Type B pancreatic cell (in vitro differentiated cells): ENCODE measurements around the gene M6PR. TPM values are rescaled to one million over a fixed set of nuclear protein-coding genes. Genes with fewer than 3 reads are reported as not detected.
"Not testable (repeated sequence)": the region's sequence is repeated elsewhere in the genome, so short reads cannot be mapped to it uniquely, and the experiment has no call there.

Experiments
- DNase-seq: peaks from one replicate; pipeline ENCODE4 v3.0.0; 2021; ENCODE audit warnings: mixed read lengths; ENCODE audit not compliant: unreplicated experiment; ENCODE audit errors: extremely low spot score
- H3K27ac Mint-ChIP-seq: 2 replicates; pipeline ENCODE4 v1.8.0; 2021; ENCODE audit warnings: mild to moderate bottlenecking, mixed read lengths
- H3K27me3 Mint-ChIP-seq: 2 replicates; pipeline ENCODE4 v1.8.0; 2021; ENCODE audit warnings: mixed read lengths
- H3K36me3 Mint-ChIP-seq: 2 replicates; pipeline ENCODE4 v1.8.0; 2021; ENCODE audit warnings: mixed read lengths
- H3K4me1 Mint-ChIP-seq: one replicate; pipeline ENCODE4 v1.8.0; 2021; ENCODE audit warnings: mixed read lengths; ENCODE audit not compliant: unreplicated experiment
- H3K4me3 Mint-ChIP-seq: 2 replicates; pipeline ENCODE4 v1.8.0; 2021; ENCODE audit warnings: mild to moderate bottlenecking, mixed read lengths
- H3K9me3 Mint-ChIP-seq: 2 replicates; pipeline ENCODE4 v1.8.0; 2021; ENCODE audit warnings: mixed read lengths
- total RNA-seq: library from RNA; stranded (reverse); gene quantifications from 2 replicates; pipeline ENCODE4 v1.2.1, GENCODE V29; 2021; ENCODE audit warnings: low replicate concordance
- TF ChIP-seq, protein P1 (sequence below): fragments of 200-600 bp; sonication (generic); conservative IDR thresholded peaks from 2 replicates; pipeline ENCODE4 v1.5.0; 2021; ENCODE audit warnings: antibody characterized with exemption, mild to moderate bottlenecking

The M6PR gene
- total RNA-seq, 1 donor from 2014 or later: 129 TPM

DNA sequence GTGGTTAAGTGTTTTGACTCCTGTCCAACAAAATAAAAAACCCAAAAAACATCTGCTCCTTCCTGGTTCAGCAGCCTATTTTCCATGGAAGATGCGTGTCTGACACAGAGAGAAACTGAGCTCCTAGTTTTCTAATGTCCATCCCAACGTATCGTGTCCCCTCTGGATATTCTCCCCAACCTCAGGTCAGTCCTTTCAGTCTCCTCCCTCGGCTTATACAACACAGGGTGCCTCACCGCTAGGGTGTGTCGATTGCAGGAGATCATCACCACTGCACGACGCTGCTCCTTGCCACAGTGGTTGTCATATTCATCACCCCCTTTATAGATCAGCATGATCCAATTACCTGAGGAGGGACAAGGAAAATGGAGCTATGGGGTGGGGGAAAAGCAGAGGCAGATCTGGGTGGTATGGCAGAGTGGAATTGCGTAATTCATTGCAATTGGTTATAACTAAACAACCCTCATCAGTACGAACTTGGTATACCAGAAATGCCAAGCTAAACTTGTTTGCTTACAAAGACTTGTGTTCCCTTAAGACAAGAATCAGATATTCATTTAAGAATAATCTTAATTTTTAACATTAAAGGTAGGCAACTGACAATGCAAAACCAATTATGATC, 5.8 kb downstream of the M6PR start:
- Mint-ChIP-seq H3K4me1 (peaks cover 4% of the 10 kb centered on the region), H3K36me3 (peaks cover 45% of the 10 kb centered on the region), H3K27ac (no peak overlapping the region)

DNA sequence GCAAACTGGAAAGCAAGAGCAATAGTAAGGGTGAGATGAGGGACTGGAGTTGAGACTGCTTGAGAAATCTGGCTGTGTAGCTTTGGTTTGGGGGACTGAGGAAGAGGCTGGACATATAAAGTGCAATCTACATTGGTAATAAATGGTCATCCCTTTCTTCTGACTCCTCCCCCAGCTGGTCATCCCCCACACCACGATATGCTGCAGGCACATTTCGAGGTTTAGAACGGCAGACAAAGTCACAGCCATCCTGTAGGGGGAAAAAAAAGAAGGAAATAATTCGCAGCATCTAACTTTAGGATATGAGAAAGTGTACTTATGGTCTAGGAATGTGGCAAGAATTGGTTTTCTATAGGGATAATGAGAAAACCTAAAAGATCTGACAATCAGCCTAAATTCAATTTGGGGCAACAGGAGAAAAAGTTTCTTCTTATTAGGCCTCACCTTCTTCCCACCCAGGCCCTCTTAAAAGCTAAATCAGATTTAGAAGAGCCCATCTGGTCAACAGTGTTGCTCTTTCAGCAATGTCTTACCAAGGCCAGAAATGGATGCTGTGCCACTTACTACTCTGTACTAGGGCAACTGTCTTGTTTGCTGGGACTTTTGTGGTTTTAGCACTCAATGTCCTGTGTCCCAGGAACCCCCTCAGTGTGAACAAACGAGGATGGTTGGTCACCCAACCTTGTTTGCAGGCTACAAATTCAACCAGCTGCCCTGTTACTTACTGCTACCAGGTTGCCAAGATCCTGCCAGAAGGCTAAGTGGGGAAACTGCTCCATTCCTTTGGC, 7.6 kb downstream of the M6PR start:
- Mint-ChIP-seq H3K9me3 (no peaks in the 10 kb centered on the region), H3K27ac (no peak overlapping the region), H3K4me3 (no peak overlapping the region), H3K27me3 (no peaks in the 10 kb centered on the region), H3K36me3 (peaks cover 49% of the 10 kb centered on the region), H3K4me1 (no peaks in the 10 kb centered on the region)
- TF ChIP-seq, protein P1, sequence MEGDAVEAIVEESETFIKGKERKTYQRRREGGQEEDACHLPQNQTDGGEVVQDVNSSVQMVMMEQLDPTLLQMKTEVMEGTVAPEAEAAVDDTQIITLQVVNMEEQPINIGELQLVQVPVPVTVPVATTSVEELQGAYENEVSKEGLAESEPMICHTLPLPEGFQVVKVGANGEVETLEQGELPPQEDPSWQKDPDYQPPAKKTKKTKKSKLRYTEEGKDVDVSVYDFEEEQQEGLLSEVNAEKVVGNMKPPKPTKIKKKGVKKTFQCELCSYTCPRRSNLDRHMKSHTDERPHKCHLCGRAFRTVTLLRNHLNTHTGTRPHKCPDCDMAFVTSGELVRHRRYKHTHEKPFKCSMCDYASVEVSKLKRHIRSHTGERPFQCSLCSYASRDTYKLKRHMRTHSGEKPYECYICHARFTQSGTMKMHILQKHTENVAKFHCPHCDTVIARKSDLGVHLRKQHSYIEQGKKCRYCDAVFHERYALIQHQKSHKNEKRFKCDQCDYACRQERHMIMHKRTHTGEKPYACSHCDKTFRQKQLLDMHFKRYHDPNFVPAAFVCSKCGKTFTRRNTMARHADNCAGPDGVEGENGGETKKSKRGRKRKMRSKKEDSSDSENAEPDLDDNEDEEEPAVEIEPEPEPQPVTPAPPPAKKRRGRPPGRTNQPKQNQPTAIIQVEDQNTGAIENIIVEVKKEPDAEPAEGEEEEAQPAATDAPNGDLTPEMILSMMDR: no peak
- no peak for DNase-seq

More for the DNA sequence above, 5.8 kb downstream of the M6PR start:
- DNase-seq: no peak
- no peaks in the 10 kb centered on the region for H3K9me3 Mint-ChIP-seq
- TF ChIP-seq, protein P1: no peak
- no peaks in the 10 kb centered on the region for H3K27me3 Mint-ChIP-seq
- H3K4me3 Mint-ChIP-seq: no peak overlapping the region

DNA sequence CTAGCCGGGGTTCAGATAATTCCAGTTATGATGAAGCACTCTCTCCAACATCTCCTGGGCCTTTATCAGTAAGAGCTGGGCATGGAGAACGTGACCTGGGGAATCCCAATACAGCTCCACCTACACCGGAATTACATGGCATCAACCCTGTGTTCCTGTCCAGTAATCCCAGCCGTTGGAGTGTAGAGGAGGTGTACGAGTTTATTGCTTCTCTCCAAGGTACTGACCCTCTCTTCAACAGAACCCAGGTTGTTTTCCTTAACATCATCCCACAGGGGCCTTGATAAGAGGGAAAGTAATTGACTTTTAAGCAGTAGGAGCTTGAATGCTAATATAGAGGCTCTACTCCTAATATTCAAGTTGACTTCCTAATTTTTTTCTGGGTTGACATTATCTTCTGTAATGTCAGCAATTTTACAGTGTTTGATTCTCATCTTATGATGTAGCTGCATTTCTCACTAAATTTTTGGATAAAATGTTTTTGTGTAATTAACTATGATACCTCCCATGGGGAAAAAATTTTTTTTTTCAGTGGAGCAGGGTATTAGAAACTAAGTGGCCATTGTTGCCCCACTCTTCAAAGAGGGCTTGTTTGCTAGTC, 11.5 kb downstream of the M6PR start:
- not testable (repeated sequence) for H3K4me1 Mint-ChIP-seq, DNase-seq, H3K27ac Mint-ChIP-seq, H3K27me3 Mint-ChIP-seq, H3K4me3 Mint-ChIP-seq, H3K9me3 Mint-ChIP-seq
- peaks cover 52% of the 10 kb centered on the region for H3K36me3 Mint-ChIP-seq

DNA sequence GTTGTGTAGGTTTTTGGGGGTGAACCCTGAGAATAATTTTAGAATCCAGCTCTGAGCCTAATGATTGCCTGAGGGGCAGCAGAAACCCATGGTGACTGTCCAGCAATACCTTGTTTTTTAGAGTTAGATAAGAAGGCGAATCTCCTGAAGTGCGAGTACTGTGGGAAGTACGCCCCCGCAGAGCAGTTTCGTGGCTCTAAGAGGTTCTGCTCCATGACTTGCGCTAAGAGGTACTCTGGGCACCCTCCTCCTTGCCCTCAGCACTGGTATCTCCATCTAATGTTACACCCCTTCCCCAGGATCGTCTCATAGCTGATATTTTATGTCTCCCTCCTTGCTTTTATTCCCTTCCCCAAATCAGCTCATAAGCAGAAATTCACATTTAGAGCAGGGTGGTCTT, 12.7 kb downstream of the M6PR start:
- TF ChIP-seq, protein P1: no peak
- Mint-ChIP-seq H3K4me1 (no peaks in the 10 kb centered on the region), H3K4me3 (no peak overlapping the region), H3K27ac (no peak overlapping the region), H3K36me3 (peaks cover 51% of the 10 kb centered on the region), H3K9me3 (no peaks in the 10 kb centered on the region), H3K27me3 (no peaks in the 10 kb centered on the region)
- no peak for DNase-seq

DNA sequence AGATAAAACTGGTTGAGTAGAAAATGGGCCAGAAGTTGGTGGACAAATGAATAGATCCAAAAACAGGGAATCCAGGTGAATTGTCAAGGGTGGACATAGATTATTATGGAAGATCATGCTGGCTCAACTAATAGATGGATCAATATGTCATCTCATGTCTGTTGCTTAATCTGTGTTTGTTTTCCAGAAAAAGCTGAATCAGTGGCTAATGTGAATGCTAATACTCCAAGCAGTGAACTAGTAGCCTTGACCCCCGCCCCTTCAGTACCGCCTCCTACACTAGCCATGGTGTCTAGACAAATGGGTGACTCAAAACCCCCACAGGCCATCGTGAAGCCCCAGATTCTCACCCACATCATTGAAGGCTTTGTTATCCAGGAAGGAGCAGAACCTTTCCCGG, 15.4 kb downstream of the M6PR start:
- not testable (repeated sequence) for H3K27ac Mint-ChIP-seq, H3K27me3 Mint-ChIP-seq, H3K4me3 Mint-ChIP-seq, H3K9me3 Mint-ChIP-seq, DNase-seq, H3K4me1 Mint-ChIP-seq
- H3K36me3 Mint-ChIP-seq: peaks cover 51% of the 10 kb centered on the region

DNA sequence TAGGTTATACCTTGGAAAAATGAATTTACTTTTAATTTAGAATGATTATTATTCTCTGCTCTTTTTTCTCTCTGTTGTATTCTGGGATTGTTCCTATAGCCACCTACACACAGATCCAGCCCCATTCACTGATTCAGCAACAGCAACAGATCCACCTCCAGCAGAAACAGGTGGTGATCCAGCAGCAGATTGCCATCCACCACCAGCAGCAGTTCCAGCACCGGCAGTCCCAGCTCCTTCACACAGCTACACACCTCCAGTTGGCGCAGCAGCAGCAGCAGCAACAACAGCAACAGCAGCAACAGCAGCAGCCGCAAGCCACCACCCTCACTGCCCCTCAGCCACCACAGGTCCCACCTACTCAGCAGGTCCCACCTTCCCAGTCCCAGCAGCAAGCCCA, 17.0 kb downstream of the M6PR start:
- H3K36me3 Mint-ChIP-seq: peaks cover 43% of the 10 kb centered on the region
- DNase-seq: not testable (repeated sequence)

DNA sequence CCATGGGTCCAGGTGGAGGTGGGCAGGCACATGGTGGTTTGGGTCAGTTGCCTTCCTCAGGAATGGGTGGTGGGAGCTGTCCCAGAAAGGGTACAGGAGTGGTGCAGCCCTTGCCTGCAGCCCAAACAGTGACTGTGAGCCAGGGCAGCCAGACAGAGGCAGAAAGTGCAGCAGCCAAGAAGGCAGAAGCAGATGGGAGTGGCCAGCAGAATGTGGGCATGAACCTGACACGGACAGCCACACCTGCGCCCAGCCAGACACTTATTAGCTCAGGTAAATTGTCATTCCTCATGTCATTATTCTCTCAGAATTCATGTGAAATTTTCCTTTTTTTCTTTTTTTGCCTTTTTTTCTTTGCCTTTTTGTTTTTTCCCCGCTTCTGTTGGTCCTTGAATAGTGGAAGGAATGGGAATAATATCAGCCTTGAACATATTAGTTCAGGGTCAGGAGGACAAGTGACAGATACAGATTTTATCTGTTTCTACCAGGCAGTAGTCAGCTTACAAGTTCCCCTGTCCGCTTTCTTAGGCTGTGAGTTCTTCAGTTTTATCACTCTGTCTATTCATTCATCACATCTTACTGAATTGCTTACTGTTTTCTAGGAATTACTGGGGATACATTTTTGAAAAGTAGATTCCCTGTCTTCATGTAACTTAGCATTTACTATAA, 18.7 kb downstream of the M6PR start:
- not testable (repeated sequence) for H3K27me3 Mint-ChIP-seq, DNase-seq, H3K27ac Mint-ChIP-seq, H3K4me3 Mint-ChIP-seq, H3K4me1 Mint-ChIP-seq, H3K9me3 Mint-ChIP-seq
- peaks cover 32% of the 10 kb centered on the region for H3K36me3 Mint-ChIP-seq

More for the DNA sequence above, 17.0 kb downstream of the M6PR start:
- H3K4me3 Mint-ChIP-seq, H3K9me3 Mint-ChIP-seq, H3K27me3 Mint-ChIP-seq, H3K27ac Mint-ChIP-seq, H3K4me1 Mint-ChIP-seq: not testable (repeated sequence)
